H1 (cell line): ENCODE data around the gene SERHL2. TPM values are rescaled to one million over a fixed set of nuclear protein-coding genes. Genes with fewer than 3 reads are reported as not detected.

Experiments used
- CTCF ChIA-PET: fragments of 300-600 bp; sonication (Branson Sonifier 250); formaldehyde crosslinking; loops from one replicate; lab custom pipeline; 2021; ENCODE audit not compliant: partially characterized antibody; lab: Charles Lee
- POLR2A ChIA-PET: fragments of 300-600 bp; sonication (Branson Sonifier 250); formaldehyde crosslinking; loops from one replicate; lab custom pipeline; 2021; ENCODE audit warnings: inconsistent platforms; ENCODE audit not compliant: partially characterized antibody; lab: Charles Lee
- DNase-seq, 2 experiments: peaks; one replicate each; pipeline versions ENCODE4 v3.0.0 to v3.0.0-alpha.2; 2010 to 2022; ENCODE audit warnings: low spot score in 2 of 2, low read depth in 1 of 2, mixed read lengths in 1 of 2
- FAIRE-seq: peaks from 2 replicates; lab custom pipeline; 2011; peaks lifted over from hg19 to GRCh38; lab: Jason Lieb, UNC
- H2AFZ ChIP-seq: 2 replicates; pipeline ENCODE4 v1.8.1; 2012; ENCODE audit warnings: low read length, inconsistent platforms
- H2AK5ac ChIP-seq: 2 replicates; pipeline ENCODE4 v1.6.1; 2013; ENCODE audit warnings: low read depth, low read length
- H2BK120ac ChIP-seq: replicated peaks from 2 replicates; pipeline ENCODE3; 2013; ENCODE audit warnings: low read depth, low read length, inconsistent platforms
- H2BK12ac ChIP-seq: 2 replicates; pipeline ENCODE4 v1.6.1; 2013; ENCODE audit warnings: low read depth, low read length
- H2BK15ac ChIP-seq: 2 replicates; pipeline ENCODE4 v1.6.1; 2013; ENCODE audit warnings: low read length
- H2BK20ac ChIP-seq: 2 replicates; pipeline ENCODE4 v1.6.1; 2013; ENCODE audit warnings: low read length
- H2BK5ac ChIP-seq: 2 replicates; pipeline ENCODE4 v1.6.1; 2013; ENCODE audit warnings: low read depth, low read length
- H3K14ac ChIP-seq: 2 replicates; pipeline ENCODE4 v1.6.1; 2013; ENCODE audit warnings: inconsistent platforms; ENCODE audit not compliant: insufficient read length
- H3K18ac ChIP-seq: 2 replicates; pipeline ENCODE4 v1.6.1; 2013; ENCODE audit warnings: low read length; ENCODE audit errors: extremely low read depth
- H3K23ac ChIP-seq: 2 replicates; pipeline ENCODE4 v1.6.1; 2013; ENCODE audit warnings: inconsistent platforms; ENCODE audit not compliant: insufficient read length
- H3K23me2 ChIP-seq: 2 replicates; pipeline ENCODE4 v1.6.1; 2013; ENCODE audit warnings: low read depth, low read length
- H3K27ac ChIP-seq: 2 replicates; pipeline ENCODE4 v1.6.1; 2011; ENCODE audit warnings: low read depth, low read length, inconsistent platforms
- H3K27me3 ChIP-seq, 4 experiments: replicated peaks in 1 of 4; 1 replicate in 1 of 4; 2 replicates in 3 of 4; pipeline versions ENCODE4 v1.6.1 to v1.8.1; 2011 to 2013; ENCODE audit warnings: low read length in 3 of 4, mild to moderate bottlenecking in 3 of 4, inconsistent platforms in 2 of 4, mixed read lengths in 2 of 4, moderate library complexity in 1 of 4; ENCODE audit not compliant: control insufficient read depth in 3 of 4, insufficient read depth in 3 of 4; ENCODE audit errors: extremely low read depth in 1 of 4
- H3K36me3 ChIP-seq, 4 experiments: 2 replicates each; pipeline versions ENCODE4 v1.6.1 to v1.8.1; 2011 to 2013; ENCODE audit warnings: mild to moderate bottlenecking in 4 of 4, low read length in 3 of 4, moderate library complexity in 2 of 4, control low read depth in 1 of 4, inconsistent platforms in 1 of 4; ENCODE audit not compliant: insufficient read depth in 4 of 4, control insufficient read depth in 2 of 4
- H3K4ac ChIP-seq: replicated peaks from 2 replicates; pipeline ENCODE3; 2013; ENCODE audit warnings: low read length, low read depth, mixed read lengths, inconsistent platforms; ENCODE audit not compliant: insufficient read length
- H3K4me1 ChIP-seq, 4 experiments: replicated peaks in 1 of 4; 1 replicate in 1 of 4; 2 replicates in 3 of 4; pipeline versions ENCODE4 v1.6.1 to v1.8.1; 2011 to 2013; ENCODE audit warnings: low read length in 3 of 4, inconsistent platforms in 2 of 4, mixed read lengths in 1 of 4; ENCODE audit not compliant: insufficient read depth in 4 of 4, control insufficient read depth in 3 of 4
- H3K4me2 ChIP-seq, 2 experiments: 2 replicates each; pipeline versions ENCODE4 v1.6.1 to v1.8.1; 2011 to 2013; ENCODE audit warnings: low read depth in 2 of 2, low read length in 2 of 2, control low read depth in 1 of 2, inconsistent platforms in 1 of 2, mild to moderate bottlenecking in 1 of 2; ENCODE audit not compliant: insufficient read depth in 1 of 2
- H3K4me3 ChIP-seq, 4 experiments: fragments of 200-600, 300-600 bp in 1 of 4; sonication (generic), shearing (Covaris generic), sonication (Bioruptor Twin) in 1 of 4; 2 replicates each; pipeline versions ENCODE4 v1.5.1 to v1.8.1; 2011 to 2016; ENCODE audit warnings: low read length in 4 of 4, low read depth in 3 of 4, control low read depth in 2 of 4, inconsistent platforms in 2 of 4, mild to moderate bottlenecking in 2 of 4, mixed read lengths in 1 of 4, moderate library complexity in 1 of 4; ENCODE audit not compliant: insufficient read depth in 2 of 4; ENCODE audit errors: extremely low read depth in 1 of 4
- H3K56ac ChIP-seq: replicated peaks from 2 replicates; pipeline ENCODE3; 2013; ENCODE audit warnings: low read depth, mild to moderate bottlenecking, mixed read lengths, low read length, inconsistent platforms; ENCODE audit not compliant: insufficient read length
- H3K79me1 ChIP-seq: 2 replicates; pipeline ENCODE4 v1.6.1; 2013; ENCODE audit warnings: low read depth, low read length, control low read depth
- H3K79me2 ChIP-seq, 2 experiments: 2 replicates each; pipeline versions ENCODE4 v1.6.1 to v1.8.1; 2012 to 2013; ENCODE audit warnings: low read length in 2 of 2, mild to moderate bottlenecking in 2 of 2, inconsistent platforms in 1 of 2; ENCODE audit not compliant: insufficient read depth in 2 of 2, control insufficient read depth in 1 of 2
- H3K9ac ChIP-seq, 4 experiments: replicated peaks in 1 of 4; 1 replicate in 1 of 4; 2 replicates in 3 of 4; pipeline versions ENCODE4 v1.6.1 to v1.8.1; 2011 to 2013; ENCODE audit warnings: low read depth in 3 of 4, low read length in 3 of 4, control low read depth in 2 of 4, mild to moderate bottlenecking in 2 of 4, moderate library complexity in 2 of 4, inconsistent platforms in 1 of 4; ENCODE audit errors: extremely low read depth in 1 of 4
- H3K9me3 ChIP-seq, 2 experiments: 2 replicates each; pipeline versions ENCODE4 v1.6.1 to v1.8.1; 2012 to 2013; ENCODE audit warnings: mild to moderate bottlenecking in 2 of 2, moderate library complexity in 2 of 2, control low read depth in 1 of 2, inconsistent platforms in 1 of 2, low read depth in 1 of 2, low read length in 1 of 2, mixed read lengths in 1 of 2; ENCODE audit not compliant: insufficient read depth in 2 of 2
- H4K20me1 ChIP-seq, 2 experiments: replicated peaks in 1 of 2; 2 replicates each; pipeline versions ENCODE3 to v1.8.1; 2011 to 2013; ENCODE audit warnings: inconsistent platforms in 2 of 2, low read length in 2 of 2, mild to moderate bottlenecking in 1 of 2; ENCODE audit not compliant: insufficient read depth in 2 of 2, control insufficient read depth in 1 of 2
- H4K5ac ChIP-seq: 2 replicates; pipeline ENCODE4 v1.6.1; 2013; ENCODE audit warnings: low read length, low read depth, mixed read lengths, inconsistent platforms; ENCODE audit not compliant: insufficient read length
- H4K8ac ChIP-seq: 2 replicates; pipeline ENCODE4 v1.8.0; 2013; ENCODE audit warnings: mild to moderate bottlenecking, moderate library complexity, low read length, inconsistent platforms; ENCODE audit not compliant: insufficient read depth; ENCODE audit errors: extremely low read depth
- H4K91ac ChIP-seq: replicated peaks from 2 replicates; pipeline ENCODE3; 2013; ENCODE audit warnings: low read length, mixed read lengths, inconsistent platforms; ENCODE audit not compliant: insufficient read length
- MAFK ChIP-seq: IDR thresholded peaks from 2 replicates; pipeline ENCODE4 v1.6.1; 2012; ENCODE audit warnings: low read depth, mild to moderate bottlenecking, improper control_type of control experiment, low read length
- POLR2A ChIP-seq, 2 experiments: IDR thresholded peaks; 1 replicate in 1 of 2; 2 replicates in 1 of 2; pipeline ENCODE4 v1.6.1; 2011; ENCODE audit warnings: low read depth in 2 of 2, low read length in 2 of 2, mild to moderate bottlenecking in 2 of 2; ENCODE audit errors: control extremely low read depth in 1 of 2
- WGBS, 2 experiments: shearing (Covaris generic) in 1 of 2; methylation state at CpG; one replicate each; pipeline versions ENCODE4 v1.1.6 to v1.1.7; 2013 to 2015; ENCODE audit warnings: low lambda C conversion rate in 2 of 2, mixed read lengths in 2 of 2, inconsistent platforms in 1 of 2, low coverage in 1 of 2, missing lambda C conversion rate in 1 of 2; ENCODE audit not compliant: insufficient replicate concordance in 2 of 2, insufficient coverage in 1 of 2, insufficient read length in 1 of 2; ENCODE audit errors: extremely low coverage in 1 of 2, missing lambda C conversion rate in 1 of 2; 5-methylcytosine and 5-hydroxymethylcytosine counted together
- polyA plus RNA-seq, 7 experiments: library from polyadenylated mRNA; depleted of rRNA in 3 of 7; stranded (reverse) in 5 of 7; unstranded in 2 of 7; fragments of >200 nt in 5 of 7; fragments of 200-250 nt in 2 of 7; gene quantifications; 1 replicate in 5 of 7; 2 replicates in 1 of 7; 4 replicates in 1 of 7; pipeline versions ENCODE4 v1.2.1 to v1.2.3, GENCODE V29; 2011 to 2013; ENCODE audit warnings: missing spikeins in 2 of 7, mixed read lengths in 2 of 7
- total RNA-seq: library from RNA; stranded (reverse); fragmentation: NEBNext Ultra II Directional; extraction: Animal tissue kit (Norgen Biotek cat#: 25700); gene quantifications from 2 replicates; pipeline ENCODE4 v1.2.1, GENCODE V29; 2021

SERHL2 gene
- total and polyA plus RNA-seq, 2 of the 8 experiments (the other 6 are each of a cell fraction or from before 2014, with no cell fraction given) = 0.91 TPM; not detected in 1

DNA sequence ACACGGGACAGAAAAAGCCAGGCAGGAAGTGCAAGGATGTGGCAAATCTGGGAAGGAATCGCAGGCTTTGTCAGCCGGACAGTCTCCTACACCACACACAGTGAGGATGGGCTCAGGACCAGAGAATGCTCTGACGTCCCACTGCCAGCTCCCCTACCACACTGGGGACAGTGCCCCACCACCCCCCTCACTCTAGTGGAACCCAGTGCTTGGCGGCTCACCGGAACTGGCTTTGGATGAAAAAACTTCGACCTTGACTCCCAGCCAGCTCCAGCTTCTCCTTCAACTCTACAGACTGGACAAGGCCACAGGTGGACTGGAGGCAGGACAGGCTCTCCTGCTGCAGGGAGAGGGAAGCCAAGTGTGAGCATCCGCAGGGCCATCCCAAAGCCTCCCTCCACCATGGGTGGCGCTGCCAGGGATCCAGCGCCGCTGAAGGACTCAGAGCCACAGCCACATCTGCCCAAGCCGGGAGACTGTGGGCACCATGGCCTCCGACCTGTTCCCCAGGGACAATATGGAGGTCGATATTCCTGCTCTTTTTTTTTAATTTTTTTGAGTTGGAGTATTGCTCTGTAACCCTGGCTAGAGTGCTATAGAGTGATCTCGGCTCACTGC lies 24.0 kb downstream of the SERHL2 start:
- H3K27me3 ChIP-seq = no peaks in the 10 kb centered on the region
- H3K36me3 ChIP-seq = peaks cover 7 to 46% (median 25%) of the 10 kb centered on the region in 4 experiments; a peak in 7 of 8 replicates
- no peaks in the 10 kb centered on the region; the same call in 1 of the 2 replicates for H3K23me2 ChIP-seq
- H3K4me3 ChIP-seq = no peak overlapping the region
- H3K4me2 ChIP-seq = no peak overlapping the region
- peaks cover 0 to 10% of the 10 kb centered on the region in 2 experiments; a peak in 2 of 4 replicates for H3K79me2 ChIP-seq
- H2AK5ac ChIP-seq = no peak overlapping the region
- no peak overlapping the region for H4K5ac ChIP-seq
- DNase-seq (no peak), FAIRE-seq (no peak)
- H3K4me1 ChIP-seq = no peaks in the 10 kb centered on the region
- H3K9me3 ChIP-seq = no peaks in the 10 kb centered on the region
- no peak overlapping the region for H3K23ac ChIP-seq
- CTCF ChIA-PET = no interaction called here
- TF ChIP-seq MAFK (no peak), POLR2A (IDR thresholded peaks at IDR 0.05; ENCODE audit: control extremely low read depth in 1 of 2, low read depth in 2 of 2, low read length in 2 of 2) (peak in 1 of 2 experiments; percentile 19; a peak in 1 of 3 replicates)
- WGBS, 2 experiments = 94% methylated on average over 12 of the region's 15 CpGs; no CpG with 5 or more reads in 1 of the 2 experiments
- H3K56ac ChIP-seq = no peak overlapping the region
- peaks cover 0 to 5% of the 10 kb centered on the region in 2 experiments for H4K20me1 ChIP-seq
- H2BK20ac ChIP-seq = no peak overlapping the region
- H2BK5ac ChIP-seq = no peak overlapping the region; the same call in 1 of the 2 replicates
- no peak overlapping the region for H3K4ac ChIP-seq
- H3K18ac ChIP-seq = no peak overlapping the region
- H2AFZ ChIP-seq = no peak overlapping the region
- H3K9ac ChIP-seq = no peak overlapping the region; a peak in 1 of 7 replicates
- no peak overlapping the region for H2BK12ac ChIP-seq
- no peak overlapping the region for H3K14ac ChIP-seq
- H2BK120ac ChIP-seq = no peak overlapping the region
- no peak overlapping the region for H4K8ac ChIP-seq
- H4K91ac ChIP-seq = no peak overlapping the region
- no peak overlapping the region for H2BK15ac ChIP-seq
- no peaks in the 10 kb centered on the region; the same call in 1 of the 2 replicates for H3K79me1 ChIP-seq
- POLR2A ChIA-PET = interaction anchor here (0.7 to 2.5 kb wide), 5 partner anchors 9 to 37 kb away, joined by 3 to 13 read pairs (median 4); partner anchors contain the start of gene POLDIP3
- no peak overlapping the region for H3K27ac ChIP-seq
